DOHH2 (cell line): ENCODE measurements around the gene CTNNA2.

Source experiments
- EZH2phosphoT487 ChIP-seq: fragments of 200-600 bp; sonication (generic); IDR thresholded peaks from 2 replicates; pipeline ENCODE4 v1.6.1; 2017; ENCODE audit warnings: borderline replicate concordance, mild to moderate bottlenecking, antibody characterized with exemption, low read length, moderate library complexity, mixed read lengths
- TF ChIP-seq, protein P1 (sequence below): fragments of 200-600 bp; sonication (generic); IDR thresholded peaks from one replicate; pipeline ENCODE4 v1.5.1; 2014; ENCODE audit warnings: antibody characterized with exemption, mild to moderate bottlenecking, low read depth, low read length; ENCODE audit not compliant: poor library complexity, severe bottlenecking

DNA sequence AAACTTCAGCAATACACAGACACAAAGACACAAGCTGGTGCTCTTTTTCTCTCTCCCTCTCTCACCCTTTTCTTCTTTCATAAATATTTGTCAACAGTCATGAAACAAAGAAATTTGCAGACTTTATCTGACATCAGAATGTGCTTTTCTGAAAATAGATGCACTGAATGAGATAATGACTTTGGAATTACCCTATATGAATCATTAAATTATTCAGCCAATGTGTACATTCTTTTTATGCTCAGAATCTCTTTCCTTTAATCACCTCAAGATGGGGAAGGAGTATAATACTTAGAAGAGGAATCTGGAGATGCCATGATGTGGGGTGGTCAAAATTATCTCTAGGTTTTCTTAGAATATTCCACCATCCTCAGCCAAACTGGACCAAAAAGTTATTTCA is 501.8 kb downstream of the CTNNA2 start:
- TF ChIP-seq, protein P1, sequence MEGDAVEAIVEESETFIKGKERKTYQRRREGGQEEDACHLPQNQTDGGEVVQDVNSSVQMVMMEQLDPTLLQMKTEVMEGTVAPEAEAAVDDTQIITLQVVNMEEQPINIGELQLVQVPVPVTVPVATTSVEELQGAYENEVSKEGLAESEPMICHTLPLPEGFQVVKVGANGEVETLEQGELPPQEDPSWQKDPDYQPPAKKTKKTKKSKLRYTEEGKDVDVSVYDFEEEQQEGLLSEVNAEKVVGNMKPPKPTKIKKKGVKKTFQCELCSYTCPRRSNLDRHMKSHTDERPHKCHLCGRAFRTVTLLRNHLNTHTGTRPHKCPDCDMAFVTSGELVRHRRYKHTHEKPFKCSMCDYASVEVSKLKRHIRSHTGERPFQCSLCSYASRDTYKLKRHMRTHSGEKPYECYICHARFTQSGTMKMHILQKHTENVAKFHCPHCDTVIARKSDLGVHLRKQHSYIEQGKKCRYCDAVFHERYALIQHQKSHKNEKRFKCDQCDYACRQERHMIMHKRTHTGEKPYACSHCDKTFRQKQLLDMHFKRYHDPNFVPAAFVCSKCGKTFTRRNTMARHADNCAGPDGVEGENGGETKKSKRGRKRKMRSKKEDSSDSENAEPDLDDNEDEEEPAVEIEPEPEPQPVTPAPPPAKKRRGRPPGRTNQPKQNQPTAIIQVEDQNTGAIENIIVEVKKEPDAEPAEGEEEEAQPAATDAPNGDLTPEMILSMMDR: no peak
- TF ChIP-seq EZH2phosphoT487: no peak
